ENCODE results near the gene MB21D2.

MB21D2 gene

DNA sequence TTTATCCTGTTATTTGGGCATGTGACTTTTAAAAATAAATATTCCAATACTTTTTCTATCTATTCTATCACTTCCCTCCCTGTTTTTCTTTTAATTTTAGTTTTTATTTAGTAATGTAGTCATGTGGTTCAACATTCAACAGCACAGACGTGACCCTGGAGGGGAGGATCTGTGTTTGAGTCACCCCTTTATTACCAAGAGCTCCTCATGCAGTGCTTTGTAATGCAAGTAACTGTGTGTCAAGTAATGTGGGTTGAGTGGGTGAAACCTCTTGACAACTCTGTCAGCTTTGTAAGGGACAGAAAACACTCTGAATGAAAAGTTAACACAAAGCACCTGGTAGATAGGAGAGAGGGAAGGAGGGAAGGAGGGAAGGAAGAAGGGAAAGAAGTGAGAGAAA is 100.6 kb downstream of the MB21D2 start:
- in situ Hi-C loops (cut with MboI; ENCODE audit: low pct_unique_long_range_greater_than_20kb, low sequenced_read_pairs, unreplicated experiment), result loop anchor here (5.0 to 25.0 kb wide), 4 partner anchors 98 to 745 kb away; partner anchors contain the start of genes ATP13A4 and MB21D2
- TF ChIP-seq, protein P1, sequence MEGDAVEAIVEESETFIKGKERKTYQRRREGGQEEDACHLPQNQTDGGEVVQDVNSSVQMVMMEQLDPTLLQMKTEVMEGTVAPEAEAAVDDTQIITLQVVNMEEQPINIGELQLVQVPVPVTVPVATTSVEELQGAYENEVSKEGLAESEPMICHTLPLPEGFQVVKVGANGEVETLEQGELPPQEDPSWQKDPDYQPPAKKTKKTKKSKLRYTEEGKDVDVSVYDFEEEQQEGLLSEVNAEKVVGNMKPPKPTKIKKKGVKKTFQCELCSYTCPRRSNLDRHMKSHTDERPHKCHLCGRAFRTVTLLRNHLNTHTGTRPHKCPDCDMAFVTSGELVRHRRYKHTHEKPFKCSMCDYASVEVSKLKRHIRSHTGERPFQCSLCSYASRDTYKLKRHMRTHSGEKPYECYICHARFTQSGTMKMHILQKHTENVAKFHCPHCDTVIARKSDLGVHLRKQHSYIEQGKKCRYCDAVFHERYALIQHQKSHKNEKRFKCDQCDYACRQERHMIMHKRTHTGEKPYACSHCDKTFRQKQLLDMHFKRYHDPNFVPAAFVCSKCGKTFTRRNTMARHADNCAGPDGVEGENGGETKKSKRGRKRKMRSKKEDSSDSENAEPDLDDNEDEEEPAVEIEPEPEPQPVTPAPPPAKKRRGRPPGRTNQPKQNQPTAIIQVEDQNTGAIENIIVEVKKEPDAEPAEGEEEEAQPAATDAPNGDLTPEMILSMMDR (IDR thresholded peaks at IDR 0.05; ENCODE audit: extremely low read depth, insufficient read depth, missing control alignments), result no peak
- peak; percentile 24 for DNase-seq (ENCODE audit: low spot score)

DNA sequence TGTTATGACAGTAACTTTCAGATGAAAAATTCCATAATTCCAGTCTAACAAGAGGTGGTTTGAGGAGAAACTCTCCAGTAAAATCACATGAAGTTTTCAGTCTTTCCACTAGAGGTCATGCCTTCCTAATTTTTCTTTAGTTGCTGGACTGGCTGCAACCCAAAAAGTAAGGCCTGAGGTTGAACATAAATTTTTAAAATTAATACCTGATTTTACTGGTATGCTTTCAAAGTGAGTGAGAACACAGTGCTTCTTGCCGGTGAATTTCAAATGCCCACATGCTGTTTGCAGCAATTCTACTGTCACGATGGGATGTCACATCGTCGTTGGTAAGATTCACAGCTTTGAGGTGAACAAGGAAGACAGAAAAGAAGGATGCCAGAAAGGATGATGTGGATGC is 101.3 kb downstream of the MB21D2 start:
- no peak for DNase-seq (ENCODE audit: low spot score)
- TF ChIP-seq, protein P1 (IDR thresholded peaks at IDR 0.05; ENCODE audit: extremely low read depth, insufficient read depth, missing control alignments), result peak; percentile 53

GRCh38 chr3:192812743-192813383 is 104.8 kb downstream of the MB21D2 start:
- no peak for DNase-seq (ENCODE audit: low spot score)
- TF ChIP-seq, protein P1 (IDR thresholded peaks at IDR 0.05; ENCODE audit: extremely low read depth, insufficient read depth, missing control alignments), result peak; percentile 32
- in situ Hi-C loops (cut with MboI; ENCODE audit: low pct_unique_long_range_greater_than_20kb, low sequenced_read_pairs, unreplicated experiment), result loop anchor here (10.0 to 25.0 kb wide), 3 partner anchors 102 to 749 kb away; partner anchors contain the start of genes ATP13A4 and MB21D2

More for the DNA sequence above, 101.3 kb downstream of the MB21D2 start:
- in situ Hi-C loops (cut with MboI; ENCODE audit: low pct_unique_long_range_greater_than_20kb, low sequenced_read_pairs, unreplicated experiment), result loop anchor here (5.0 to 25.0 kb wide), 4 partner anchors 98 to 746 kb away; partner anchors contain the start of genes ATP13A4 and MB21D2

GRCh38 chr3:192805711-192806110 is 111.9 kb downstream of the MB21D2 start:
- no peak for DNase-seq (ENCODE audit: low spot score)
- TF ChIP-seq, protein P1 (IDR thresholded peaks at IDR 0.05; ENCODE audit: extremely low read depth, insufficient read depth, missing control alignments), result no peak
- in situ Hi-C loops (cut with MboI; ENCODE audit: low pct_unique_long_range_greater_than_20kb, low sequenced_read_pairs, unreplicated experiment), result loop anchor here (25.0 kb wide), 2 partner anchors 243 to 757 kb away; partner anchors contain the start of gene ATP13A4

DNA sequence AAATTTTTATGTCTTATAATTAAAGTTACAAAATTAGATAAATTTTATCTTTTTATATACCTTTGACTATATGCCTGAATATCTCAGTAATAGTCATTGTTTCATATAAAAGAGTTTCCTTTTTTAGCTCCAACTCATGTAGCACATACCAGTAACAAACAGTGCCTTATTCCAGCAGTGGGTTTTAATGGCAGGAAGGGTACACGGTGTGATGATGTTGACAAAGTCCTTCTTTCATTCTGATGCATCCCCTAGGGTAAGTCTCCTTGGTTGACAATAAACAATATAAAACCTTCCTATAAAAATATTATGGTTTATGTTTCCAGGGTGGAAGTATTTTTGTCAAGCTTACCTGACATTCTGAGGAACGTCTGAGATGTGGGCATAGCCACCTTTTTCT is 113.2 kb downstream of the MB21D2 start:
- DNase-seq (ENCODE audit: low spot score), result no peak
- TF ChIP-seq, protein P1 (IDR thresholded peaks at IDR 0.05; ENCODE audit: extremely low read depth, insufficient read depth, missing control alignments), result no peak
- in situ Hi-C loops (cut with MboI; ENCODE audit: low pct_unique_long_range_greater_than_20kb, low sequenced_read_pairs, unreplicated experiment), result loop anchor here (25.0 kb wide), 2 partner anchors 242 to 758 kb away; partner anchors contain the start of gene ATP13A4

- DNase-seq (ENCODE audit: low spot score), result peak; percentile 42
- in situ Hi-C loops (cut with MboI; ENCODE audit: low pct_unique_long_range_greater_than_20kb, low sequenced_read_pairs, unreplicated experiment), result loop anchor here (25.0 kb wide), 2 partner anchors 241 to 759 kb away; partner anchors contain the start of gene ATP13A4
- TF ChIP-seq, protein P1 (IDR thresholded peaks at IDR 0.05; ENCODE audit: extremely low read depth, insufficient read depth, missing control alignments), result peak; percentile 44
Measured at GRCh38 chr3:192802957-192803899, 114.4 kb downstream of the MB21D2 start.
